OCI-LY1 (cell line): ENCODE results near the gene SFMBT2.

Experiments used
- H2AFZ ChIP-seq: fragments of 200-600 bp; sonication (generic), shearing (Covaris generic); 2 replicates; pipeline ENCODE4 v1.6.0; 2014; ENCODE audit warnings: antibody characterized with exemption, mild to moderate bottlenecking, low read length
- H3F3A ChIP-seq: fragments of 200-600 bp; sonication (generic), shearing (Covaris generic); 2 replicates; pipeline ENCODE4 v1.6.0; 2014; ENCODE audit warnings: mild to moderate bottlenecking, antibody characterized with exemption, low read length, moderate library complexity; ENCODE audit not compliant: insufficient read depth
- H3K27ac ChIP-seq: fragments of 200-600 bp; sonication (generic); 2 replicates; pipeline ENCODE4 v1.5.1; 2014; ENCODE audit warnings: low read length, mixed run types, mild to moderate bottlenecking, low read depth; ENCODE audit not compliant: poor library complexity, severe bottlenecking
- H3K27me3 ChIP-seq: fragments of 200-600 bp; sonication (generic); 2 replicates; pipeline ENCODE4 v1.6.0; 2014; ENCODE audit warnings: antibody characterized with exemption, mild to moderate bottlenecking, low read length, moderate library complexity; ENCODE audit not compliant: insufficient read depth
- H3K36me3 ChIP-seq: fragments of 200-600 bp; sonication (generic); 2 replicates; pipeline ENCODE4 v1.6.1; 2014; ENCODE audit warnings: mild to moderate bottlenecking, antibody characterized with exemption, low read length, moderate library complexity, mixed read lengths; ENCODE audit not compliant: insufficient read depth
- H3K4me1 ChIP-seq: fragments of 200-600 bp; sonication (generic); 2 replicates; pipeline ENCODE4 v1.5.1; 2014; ENCODE audit warnings: mild to moderate bottlenecking, low read length, moderate library complexity; ENCODE audit not compliant: insufficient read depth, severe bottlenecking
- H3K4me2 ChIP-seq: fragments of 200-600 bp; sonication (generic), shearing (Covaris generic); 2 replicates; pipeline ENCODE4 v1.6.1; 2014; ENCODE audit warnings: low read length
- H3K4me3 ChIP-seq: fragments of 200-600 bp; sonication (generic); 2 replicates; pipeline ENCODE4 v1.5.1; 2014; ENCODE audit warnings: low read length, low read depth, mild to moderate bottlenecking, mixed read lengths; ENCODE audit not compliant: poor library complexity, severe bottlenecking
- H3K79me2 ChIP-seq: fragments of 200-600 bp; shearing (Covaris generic); 2 replicates; pipeline ENCODE4 v1.6.1; 2016; ENCODE audit warnings: mixed run types, low read length, mixed read lengths; ENCODE audit not compliant: insufficient read depth
- H3K9ac ChIP-seq: fragments of 200-600 bp; sonication (generic), shearing (Covaris generic); 2 replicates; pipeline ENCODE4 v1.6.1; 2014; ENCODE audit warnings: mild to moderate bottlenecking, low read length, mixed read lengths
- H3K9me2 ChIP-seq: fragments of 200-600 bp; sonication (generic), shearing (Covaris generic); 2 replicates; pipeline ENCODE4 v1.6.1; 2014; ENCODE audit warnings: low read depth, mild to moderate bottlenecking, low read length, mixed read lengths
- H3K9me3 ChIP-seq: fragments of 200-600 bp; shearing (Covaris generic); 2 replicates; pipeline ENCODE4 v1.6.1; 2014; ENCODE audit warnings: low read length, mixed read lengths
- H4K20me1 ChIP-seq: fragments of 200-600 bp; sonication (generic), shearing (Covaris generic); 2 replicates; pipeline ENCODE4 v1.6.0; 2016; ENCODE audit warnings: mild to moderate bottlenecking, low read length; ENCODE audit not compliant: insufficient read depth
- CTCF ChIP-seq: fragments of 200-600 bp; sonication (generic), shearing (Covaris generic); IDR thresholded peaks from 2 replicates; pipeline ENCODE4 v1.5.1; 2017; ENCODE audit warnings: mild to moderate bottlenecking, antibody characterized with exemption, low read length, moderate library complexity, mixed read lengths
- EZH2 ChIP-seq: fragments of 200-600 bp; sonication (generic), shearing (Covaris generic); IDR thresholded peaks from 2 replicates; pipeline ENCODE4 v1.8.0; 2017; ENCODE audit warnings: borderline replicate concordance, mixed run types, mild to moderate bottlenecking, antibody characterized with exemption, low read length, moderate library complexity, mixed read lengths

Gene SFMBT2

GRCh38 chr10:7282457-7282856, 128.4 kb downstream of the SFMBT2 start:
- H3K27me3 ChIP-seq, result no peaks in the 10 kb centered on the region
- TF ChIP-seq CTCF (no peak), EZH2 (no peak)
- H3K79me2 ChIP-seq, result no peaks in the 10 kb centered on the region
- H3K9me2 ChIP-seq, result no peaks in the 10 kb centered on the region
- H3F3A ChIP-seq, result no peaks in the 10 kb centered on the region
- H4K20me1 ChIP-seq, result no peaks in the 10 kb centered on the region
- H3K4me2 ChIP-seq, result no peak overlapping the region
- no peak overlapping the region for H2AFZ ChIP-seq
- H3K4me1 ChIP-seq, result peaks cover 4% of the 10 kb centered on the region
- no peaks in the 10 kb centered on the region for H3K9me3 ChIP-seq
- H3K27ac ChIP-seq, result no peak overlapping the region
- no peak overlapping the region for H3K4me3 ChIP-seq
- H3K36me3 ChIP-seq, result no peaks in the 10 kb centered on the region
- H3K9ac ChIP-seq, result no peak overlapping the region

GRCh38 chr10:7281429-7281828, 129.4 kb downstream of the SFMBT2 start:
- Histone ChIP-seq H3K9me2 (no peaks in the 10 kb centered on the region), H3K4me1 (peaks cover 4% of the 10 kb centered on the region), H3K9me3 (no peaks in the 10 kb centered on the region), H3K4me2 (no peak overlapping the region), H3K9ac (no peak overlapping the region), H2AFZ (no peak overlapping the region), H4K20me1 (no peaks in the 10 kb centered on the region), H3K79me2 (no peaks in the 10 kb centered on the region), H3F3A (no peaks in the 10 kb centered on the region), H3K27ac (no peak overlapping the region), H3K4me3 (no peak overlapping the region), H3K36me3 (peaks cover 5% of the 10 kb centered on the region; the same call in 1 of the 2 replicates), H3K27me3 (no peaks in the 10 kb centered on the region)
- TF ChIP-seq CTCF, result no peak
- no peak for TF ChIP-seq EZH2

DNA sequence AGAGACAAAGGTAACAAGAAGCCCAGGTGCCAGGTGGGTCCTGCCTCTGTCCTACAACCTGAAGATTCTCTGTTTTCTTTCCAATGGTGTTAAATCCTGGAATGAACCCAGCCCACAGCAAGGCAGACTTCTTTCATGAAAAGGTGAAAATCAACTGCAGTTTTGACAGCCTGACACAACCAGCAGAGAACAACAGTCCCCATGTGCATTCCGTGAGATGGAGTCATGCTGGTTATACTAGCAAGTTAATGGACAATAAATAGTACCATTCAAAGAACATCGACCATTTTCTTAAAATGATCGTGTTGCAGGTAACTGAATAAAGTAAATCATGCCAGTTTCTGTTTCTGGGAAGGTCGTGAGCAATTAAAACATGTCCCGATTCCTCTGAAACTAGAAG, 131.5 kb downstream of the SFMBT2 start:
- no peaks in the 10 kb centered on the region for H3K9me2 ChIP-seq
- H3K27me3 ChIP-seq, result no peaks in the 10 kb centered on the region
- H3F3A ChIP-seq, result no peaks in the 10 kb centered on the region
- no peaks in the 10 kb centered on the region for H3K9me3 ChIP-seq
- H3K79me2 ChIP-seq, result no peaks in the 10 kb centered on the region
- H3K27ac ChIP-seq, result no peak overlapping the region
- TF ChIP-seq EZH2 (no peak), CTCF (no peak)
- no peaks in the 10 kb centered on the region for H4K20me1 ChIP-seq
- no peak overlapping the region for H3K4me3 ChIP-seq
- H3K9ac ChIP-seq, result no peak overlapping the region
- peaks cover 10% of the 10 kb centered on the region; the same call in 1 of the 2 replicates for H3K36me3 ChIP-seq
- no peak overlapping the region for H3K4me2 ChIP-seq
- no peaks in the 10 kb centered on the region for H3K4me1 ChIP-seq
- H2AFZ ChIP-seq, result no peak overlapping the region
